Muscle of arm (tissue), 12 donors: ENCODE results near the gene CPEB3. TPM values are rescaled to one million over a fixed set of nuclear protein-coding genes. Genes with fewer than 3 reads are reported as not detected.
"Not testable (repeated sequence)": the region's sequence is repeated elsewhere in the genome, so short reads cannot be mapped to it uniquely, and the experiment has no call there.

Source experiments
- DNase-seq: peaks from one replicate; pipeline ENCODE4 v3.0.0-alpha.2; 2013
- polyA plus RNA-seq, 12 donors: library from polyadenylated mRNA; unstranded; fragments of 120-200 nt; gene quantifications; one replicate each; pipeline ENCODE4 v1.2.1, GENCODE V29; 2013; ENCODE audit not compliant: insufficient read length in 12 of 12

The CPEB3 gene
- polyA plus RNA-seq, 12 donors, result 1.7 to 6.4 (median 3.6) TPM; not detected in 1

- DNase-seq, result no peak
Observed at GRCh38 chr10:92146107-92146506, 144.8 kb downstream of the CPEB3 start.

- DNase-seq, result no peak
Observed at GRCh38 chr10:92142949-92143348, 147.9 kb downstream of the CPEB3 start.

- no peak for DNase-seq
Observed at GRCh38 chr10:92142512-92142911, 148.4 kb downstream of the CPEB3 start.

- not testable (repeated sequence) for DNase-seq
Observed at GRCh38 chr10:92141147-92141546, 149.7 kb downstream of the CPEB3 start.

GRCh38 chr10:92134049-92134448 lies 156.8 kb downstream of the CPEB3 start:
- DNase-seq, result not testable (repeated sequence)

- no peak for DNase-seq
Observed at GRCh38 chr10:92131275-92131820, 159.5 kb downstream of the CPEB3 start.

GRCh38 chr10:92130622-92131274 lies 160.1 kb downstream of the CPEB3 start:
- DNase-seq, result no peak

DNA sequence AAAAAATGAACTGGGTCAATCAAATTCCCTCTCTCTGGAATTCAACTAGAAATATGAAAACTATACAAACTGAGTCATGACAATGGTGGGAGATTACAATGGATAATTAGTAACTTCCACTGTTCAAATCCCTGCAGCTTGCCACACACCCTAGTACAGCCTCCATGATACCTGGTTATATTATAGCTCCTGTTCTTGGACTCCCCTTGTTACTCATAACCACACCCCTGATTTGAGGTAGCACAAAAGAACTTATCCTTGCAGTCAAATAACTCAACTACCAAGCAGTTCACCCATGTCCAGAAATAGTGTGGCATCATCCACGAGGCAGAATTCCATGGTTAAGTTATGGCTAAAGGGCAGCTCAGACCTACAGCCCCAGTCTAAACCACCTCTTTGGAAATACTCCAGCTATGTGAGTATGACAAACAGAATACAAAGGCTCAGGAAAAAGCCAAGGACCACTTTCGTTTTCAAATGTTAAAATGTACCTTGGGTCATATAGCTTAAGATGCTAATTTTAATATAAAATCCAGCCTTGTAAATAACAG lies 164.7 kb downstream of the CPEB3 start:
- DNase-seq, result no peak

GRCh38 chr10:92125144-92125543 lies 165.7 kb downstream of the CPEB3 start:
- DNase-seq, result peak; percentile 43

GRCh38 chr10:92124616-92125143 lies 166.2 kb downstream of the CPEB3 start:
- peak; percentile 78 for DNase-seq

- no peak for DNase-seq
Observed at GRCh38 chr10:92124020-92124419, 166.9 kb downstream of the CPEB3 start.

GRCh38 chr10:92122941-92123450 lies 167.9 kb downstream of the CPEB3 start:
- DNase-seq, result no peak

DNA sequence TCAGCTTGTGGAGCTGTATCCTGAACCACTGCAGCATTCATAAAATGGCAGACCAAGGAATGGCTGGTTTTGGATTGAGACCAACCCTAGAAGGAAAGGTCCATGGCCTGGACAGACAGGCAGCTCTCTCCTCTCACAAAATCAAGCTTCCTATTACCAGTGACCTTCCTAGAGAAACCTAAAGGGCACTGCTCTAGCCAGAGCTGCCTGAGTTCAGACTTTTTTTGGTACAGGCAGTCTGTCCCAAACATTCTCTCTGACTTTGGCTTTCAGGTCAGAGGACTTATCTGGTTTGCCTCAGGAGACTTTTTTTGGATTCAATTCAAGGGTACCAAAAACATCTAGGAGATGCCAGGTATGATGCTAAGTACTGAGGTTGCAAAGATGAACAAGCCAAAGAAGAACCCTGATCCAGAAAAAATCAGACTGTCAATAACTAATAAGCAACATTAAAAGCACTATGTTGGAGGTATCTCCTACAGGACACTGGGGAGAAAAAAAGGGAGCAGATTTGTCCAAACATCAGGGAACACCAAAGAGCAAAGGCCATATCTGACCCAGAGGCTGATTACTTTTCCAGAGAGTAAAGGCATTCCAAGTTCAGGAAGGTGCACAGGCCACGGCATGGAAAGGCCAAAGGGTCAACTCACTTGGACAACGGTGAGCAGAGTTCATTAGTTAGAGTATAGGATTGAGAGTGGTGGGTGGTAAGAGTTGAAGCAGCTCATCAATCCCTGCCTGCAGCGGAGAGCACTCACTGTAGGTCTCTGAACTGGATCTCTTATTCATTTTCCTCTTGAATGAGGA lies 169.0 kb downstream of the CPEB3 start:
- DNase-seq, result no peak

GRCh38 chr10:92119340-92119739 lies 171.5 kb downstream of the CPEB3 start:
- no peak for DNase-seq

DNA sequence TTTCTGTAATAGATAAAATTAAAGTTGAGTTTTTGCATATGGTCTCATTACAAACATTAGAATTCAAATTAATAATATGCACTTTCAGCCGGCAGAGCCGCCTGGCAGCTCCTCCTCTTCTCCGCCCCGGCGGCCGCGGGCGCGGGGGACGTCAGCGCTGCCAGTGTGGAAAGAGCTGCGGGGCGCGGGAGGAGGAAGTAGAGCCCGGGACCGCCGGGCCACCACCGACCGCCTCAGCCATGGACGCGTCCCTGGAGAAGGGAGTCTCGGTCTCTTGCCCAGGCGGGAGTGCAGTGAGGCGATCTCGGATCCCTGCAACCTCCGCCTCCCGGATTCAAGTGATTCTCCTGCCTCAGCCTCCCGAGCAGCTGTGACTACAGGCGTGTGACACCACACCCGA lies 176.0 kb downstream of the CPEB3 start:
- DNase-seq, result not testable (repeated sequence)

DNA sequence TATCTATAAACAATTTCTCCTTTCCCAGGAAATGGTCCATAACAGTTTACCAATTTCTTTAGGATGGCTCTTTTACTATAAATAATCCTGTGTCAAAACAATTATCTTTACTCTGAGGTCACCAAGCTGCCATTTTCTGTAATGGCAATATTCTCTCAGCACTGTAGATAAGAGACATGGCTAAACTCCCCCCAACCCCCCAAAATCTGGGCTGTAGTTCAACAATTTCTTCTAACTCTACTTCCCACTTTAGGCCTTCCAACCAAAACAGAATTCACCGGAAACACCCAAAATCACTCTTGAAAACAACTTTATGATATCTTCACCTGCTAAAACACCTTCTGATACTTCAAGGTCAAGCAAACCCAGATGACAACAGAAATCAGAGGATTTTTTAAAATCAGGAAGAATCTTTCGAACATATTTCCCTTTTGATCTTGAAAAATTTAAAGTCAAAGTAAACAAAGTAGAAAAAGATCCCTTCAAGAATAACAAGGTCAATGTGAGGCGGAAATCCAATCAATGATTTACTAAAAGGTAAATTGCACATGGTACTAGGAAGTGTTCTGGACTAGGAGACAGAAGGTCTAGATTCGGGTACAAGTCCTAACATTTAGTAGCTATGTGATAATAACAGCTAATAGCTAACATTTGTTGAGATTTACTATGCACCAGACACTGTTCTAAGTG lies 176.8 kb downstream of the CPEB3 start:
- DNase-seq, result no peak

GRCh38 chr10:92112462-92112861 lies 178.4 kb downstream of the CPEB3 start:
- no peak for DNase-seq

GRCh38 chr10:92111336-92111939 lies 179.4 kb downstream of the CPEB3 start:
- no peak for DNase-seq

DNA sequence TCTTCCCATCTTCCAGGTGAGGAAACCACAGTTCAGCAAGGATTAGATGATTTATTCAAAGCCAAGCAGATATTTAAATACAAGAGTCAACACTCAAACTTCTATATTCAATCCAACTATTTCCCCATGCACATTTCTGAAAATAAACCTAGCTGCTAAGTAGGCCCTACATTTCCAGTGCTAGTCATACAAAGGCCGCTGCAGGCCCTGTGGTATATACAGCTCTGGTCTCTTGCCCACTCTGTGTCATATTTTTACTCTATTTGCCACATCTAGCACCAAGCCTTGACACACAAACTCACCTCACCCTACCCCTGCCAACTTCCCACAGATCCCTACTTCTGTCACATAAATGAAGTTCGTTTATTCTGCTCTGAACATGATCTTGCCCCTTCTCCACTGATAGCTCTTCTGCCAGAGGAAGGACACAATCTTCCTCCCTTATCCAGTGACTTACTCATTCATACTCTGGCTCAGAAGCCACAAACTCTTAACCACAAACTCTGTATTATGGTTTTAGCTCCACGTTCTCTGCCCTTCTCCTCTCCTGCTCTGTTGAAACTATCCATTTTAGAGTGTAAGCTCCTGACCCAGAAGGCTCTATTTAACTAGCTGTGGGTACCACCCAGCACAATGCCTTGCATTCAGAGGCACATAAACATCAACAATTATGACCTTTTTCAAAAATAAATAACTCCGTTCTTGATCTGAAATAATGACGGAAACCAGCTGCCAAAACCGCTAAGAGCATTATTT lies 180.7 kb downstream of the CPEB3 start:
- no peak for DNase-seq

- no peak for DNase-seq
Observed at GRCh38 chr10:92108747-92109146, 182.1 kb downstream of the CPEB3 start.
